GM12864 (cell line): ENCODE measurements around the gene POU2F1.

Experiments used
- DNase-seq: peaks from one replicate; pipeline ENCODE4 v3.0.0-alpha.2; 2011; ENCODE audit warnings: low read depth
- H3K4me3 ChIP-seq: 2 replicates; pipeline ENCODE4 v1.5.1; 2011; ENCODE audit warnings: mild to moderate bottlenecking, low read depth, low read length, control low read depth
- CTCF ChIP-seq: IDR thresholded peaks from 2 replicates; pipeline ENCODE4 v1.5.1; 2011; ENCODE audit warnings: low read depth, mild to moderate bottlenecking, moderate library complexity, low read length, control low read depth, inconsistent platforms; ENCODE audit errors: missing control alignments

Gene POU2F1

GRCh38 chr1:167328306-167328815, 107.7 kb downstream of the POU2F1 start:
- H3K4me3 ChIP-seq: no peak overlapping the region; the same call in 1 of the 2 replicates
- TF ChIP-seq CTCF: no peak
- DNase-seq: no peak

GRCh38 chr1:167328816-167329483, 108.3 kb downstream of the POU2F1 start:
- H3K4me3 ChIP-seq: peak overlapping the region; percentile 47

DNA sequence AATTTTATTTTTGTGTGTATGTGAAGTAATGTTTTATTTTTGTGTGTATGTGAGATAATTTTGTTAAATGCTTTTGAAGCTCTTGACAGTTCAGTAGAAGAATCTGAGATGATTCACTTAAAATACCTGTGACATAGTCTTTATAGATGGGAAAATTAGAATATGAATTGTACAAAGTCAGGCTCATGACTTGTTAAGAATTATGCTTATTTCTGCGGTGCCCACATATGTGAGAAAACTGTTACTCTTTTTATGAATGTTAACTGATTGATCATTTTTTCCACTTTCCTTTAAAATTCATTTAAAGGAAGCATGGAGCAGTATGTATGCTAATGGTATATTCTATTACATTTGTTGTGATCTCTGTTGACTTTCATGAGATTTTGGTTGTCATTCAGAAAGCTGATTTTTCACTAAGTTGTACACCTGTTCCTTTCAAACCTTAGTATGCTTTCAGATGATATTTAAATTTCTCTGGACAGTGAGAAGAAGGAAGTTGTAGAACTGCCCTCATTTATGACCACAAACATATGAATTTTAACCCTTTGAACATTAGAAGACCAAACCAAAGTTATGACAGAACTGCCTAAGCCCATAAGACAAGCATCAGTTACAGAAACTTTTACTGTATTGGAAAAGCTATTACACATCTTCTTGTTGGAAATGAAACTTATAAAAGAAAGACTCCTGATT, 110.1 kb downstream of the POU2F1 start:
- no peak for TF ChIP-seq CTCF
- peak overlapping the region; percentile 47 for H3K4me3 ChIP-seq
- DNase-seq: no peak

More at GRCh38 chr1:167328816-167329483, 108.3 kb downstream of the POU2F1 start:
- no peak for TF ChIP-seq CTCF
- DNase-seq: peak; percentile 88

DNA sequence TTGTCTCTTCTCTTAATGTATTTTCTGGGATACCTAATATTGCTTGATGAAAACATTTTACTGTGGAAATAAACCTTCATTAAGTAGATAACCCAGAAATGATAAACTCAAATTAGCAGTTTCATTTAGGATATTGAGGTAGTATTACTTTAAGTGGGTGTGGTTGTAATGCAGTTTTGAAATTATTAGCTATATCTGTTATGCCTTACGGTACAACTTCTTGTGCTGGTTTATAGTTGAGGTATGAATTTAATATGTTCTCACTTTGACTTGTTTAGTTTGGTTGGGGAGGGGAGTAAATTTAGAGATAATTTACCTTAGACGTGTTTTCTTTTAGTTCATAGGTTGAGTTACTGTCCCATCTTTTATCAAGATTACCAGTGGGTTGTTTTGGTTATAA, 111.0 kb downstream of the POU2F1 start:
- no peak overlapping the region; the same call in none of the 2 replicates for H3K4me3 ChIP-seq
- no peak for DNase-seq
- TF ChIP-seq CTCF: no peak

GRCh38 chr1:167332503-167332902, 111.8 kb downstream of the POU2F1 start:
- no peak for TF ChIP-seq CTCF
- no peak for DNase-seq
- H3K4me3 ChIP-seq: peak overlapping the region; percentile 30; the same call in 1 of the 2 replicates

DNA sequence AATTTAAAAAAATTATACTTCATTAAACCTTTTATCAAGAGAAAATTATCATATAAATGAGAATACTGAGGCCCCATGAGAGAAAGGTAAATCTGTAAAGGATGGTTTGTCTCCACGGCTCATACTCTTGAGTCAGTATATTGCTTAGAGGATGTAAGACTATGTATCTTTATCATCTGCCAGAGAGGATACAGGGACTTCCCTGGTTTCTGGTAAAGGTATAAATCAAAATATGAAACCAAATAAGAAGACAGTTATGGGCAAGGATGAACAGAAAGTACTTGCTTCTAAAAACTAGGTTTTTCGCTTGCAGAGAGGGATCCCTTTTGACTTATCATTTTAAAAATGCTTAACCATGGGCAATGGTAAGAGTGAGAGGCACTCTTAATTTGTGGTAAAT, 112.4 kb downstream of the POU2F1 start:
- H3K4me3 ChIP-seq: no peak overlapping the region
- no peak for TF ChIP-seq CTCF
- DNase-seq: no peak
